Measurements from ENCODE around the gene ARRDC1. TPM values are rescaled to one million over a fixed set of nuclear protein-coding genes. Genes with fewer than 3 reads are reported as not detected.

The ARRDC1 gene
- total and polyA plus RNA-seq, 8 donors: 26.2 to 77.3 (median 32.6) TPM

DNA sequence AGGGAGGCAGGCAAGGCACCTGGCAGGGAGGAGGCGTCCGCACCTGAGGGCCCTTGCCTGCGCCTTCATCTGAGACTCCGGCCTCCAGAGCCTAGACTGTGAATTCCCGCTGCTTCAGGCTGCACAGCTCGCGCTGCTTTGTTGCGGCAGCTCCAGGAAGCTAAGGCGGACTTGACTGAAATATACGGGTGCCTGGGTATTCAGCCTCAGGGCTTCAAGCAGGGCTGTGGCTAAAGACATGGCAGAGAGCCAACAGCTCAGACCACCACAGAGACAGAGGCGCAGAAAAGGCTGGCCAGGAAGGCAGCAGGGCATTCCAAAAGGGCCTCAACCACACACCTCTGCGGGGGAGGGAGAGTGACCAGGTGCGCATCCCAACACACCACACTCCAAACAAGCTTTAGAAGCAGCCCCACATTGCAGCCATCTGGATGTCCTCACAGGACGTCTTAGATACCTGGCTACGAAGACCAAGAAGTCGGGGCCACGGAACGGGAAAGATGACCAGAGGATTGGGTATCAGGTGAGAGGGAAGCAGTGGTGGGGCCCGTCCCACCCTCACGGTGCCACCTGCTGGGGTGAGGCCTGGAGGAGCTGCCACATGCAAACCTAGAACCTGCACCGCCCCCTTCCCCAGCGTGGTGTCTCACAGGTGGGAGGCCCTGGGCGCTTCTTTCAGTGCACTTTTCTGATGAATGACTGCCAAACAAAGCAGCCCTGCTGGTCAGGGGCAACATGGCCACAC lies 25.1 kb upstream of the ARRDC1 start:
- peaks cover 0 to 48% of the 10 kb centered on the region in 2 donors for H3K36me3 ChIP-seq
- H3K9me3 ChIP-seq: no peaks in the 10 kb centered on the region
- no peak overlapping the region for H3K4me3 ChIP-seq
- intact Hi-C loops (cut with DNase I): no loop called here
- no peaks in the 10 kb centered on the region for H3K27me3 ChIP-seq
- H3K27ac ChIP-seq: no peak overlapping the region
- H3K4me1 ChIP-seq: peaks cover 11 to 35% of the 10 kb centered on the region in 2 donors
- TF ChIP-seq, protein P1, sequence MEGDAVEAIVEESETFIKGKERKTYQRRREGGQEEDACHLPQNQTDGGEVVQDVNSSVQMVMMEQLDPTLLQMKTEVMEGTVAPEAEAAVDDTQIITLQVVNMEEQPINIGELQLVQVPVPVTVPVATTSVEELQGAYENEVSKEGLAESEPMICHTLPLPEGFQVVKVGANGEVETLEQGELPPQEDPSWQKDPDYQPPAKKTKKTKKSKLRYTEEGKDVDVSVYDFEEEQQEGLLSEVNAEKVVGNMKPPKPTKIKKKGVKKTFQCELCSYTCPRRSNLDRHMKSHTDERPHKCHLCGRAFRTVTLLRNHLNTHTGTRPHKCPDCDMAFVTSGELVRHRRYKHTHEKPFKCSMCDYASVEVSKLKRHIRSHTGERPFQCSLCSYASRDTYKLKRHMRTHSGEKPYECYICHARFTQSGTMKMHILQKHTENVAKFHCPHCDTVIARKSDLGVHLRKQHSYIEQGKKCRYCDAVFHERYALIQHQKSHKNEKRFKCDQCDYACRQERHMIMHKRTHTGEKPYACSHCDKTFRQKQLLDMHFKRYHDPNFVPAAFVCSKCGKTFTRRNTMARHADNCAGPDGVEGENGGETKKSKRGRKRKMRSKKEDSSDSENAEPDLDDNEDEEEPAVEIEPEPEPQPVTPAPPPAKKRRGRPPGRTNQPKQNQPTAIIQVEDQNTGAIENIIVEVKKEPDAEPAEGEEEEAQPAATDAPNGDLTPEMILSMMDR (IDR thresholded peaks at IDR 0.05): no peak
- ATAC-seq (no peak), DNase-seq (no peak)

DNA sequence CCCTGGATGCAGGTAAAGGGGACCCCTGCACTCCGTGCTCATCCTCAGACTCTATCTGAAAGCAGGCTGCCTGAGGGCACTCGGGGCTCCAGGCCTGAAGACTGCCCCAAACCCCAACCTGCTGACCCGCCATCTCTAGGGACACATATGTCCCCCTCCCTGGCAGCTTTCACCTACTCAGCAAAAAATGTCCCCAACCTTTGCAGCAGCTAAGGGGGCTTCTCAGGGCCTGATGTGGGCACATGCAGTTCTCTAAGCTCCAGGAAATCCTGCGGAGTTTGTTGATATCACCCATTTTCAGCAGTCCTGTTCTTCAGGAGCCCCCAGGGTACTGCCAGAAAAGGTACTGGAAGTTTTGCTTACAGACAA lies 24.5 kb upstream of the ARRDC1 start:
- DNase-seq: no peak
- Histone ChIP-seq H3K36me3 (peaks cover 0 to 48% of the 10 kb centered on the region in 2 donors), H3K4me3 (no peak overlapping the region), H3K27me3 (no peaks in the 10 kb centered on the region), H3K4me1 (peaks cover 11 to 29% of the 10 kb centered on the region in 2 donors), H3K9me3 (no peaks in the 10 kb centered on the region), H3K27ac (no peak overlapping the region)
- intact Hi-C loops (cut with DNase I): no loop called here
- TF ChIP-seq, protein P1 (IDR thresholded peaks at IDR 0.05): no peak
- no peak for ATAC-seq

DNA sequence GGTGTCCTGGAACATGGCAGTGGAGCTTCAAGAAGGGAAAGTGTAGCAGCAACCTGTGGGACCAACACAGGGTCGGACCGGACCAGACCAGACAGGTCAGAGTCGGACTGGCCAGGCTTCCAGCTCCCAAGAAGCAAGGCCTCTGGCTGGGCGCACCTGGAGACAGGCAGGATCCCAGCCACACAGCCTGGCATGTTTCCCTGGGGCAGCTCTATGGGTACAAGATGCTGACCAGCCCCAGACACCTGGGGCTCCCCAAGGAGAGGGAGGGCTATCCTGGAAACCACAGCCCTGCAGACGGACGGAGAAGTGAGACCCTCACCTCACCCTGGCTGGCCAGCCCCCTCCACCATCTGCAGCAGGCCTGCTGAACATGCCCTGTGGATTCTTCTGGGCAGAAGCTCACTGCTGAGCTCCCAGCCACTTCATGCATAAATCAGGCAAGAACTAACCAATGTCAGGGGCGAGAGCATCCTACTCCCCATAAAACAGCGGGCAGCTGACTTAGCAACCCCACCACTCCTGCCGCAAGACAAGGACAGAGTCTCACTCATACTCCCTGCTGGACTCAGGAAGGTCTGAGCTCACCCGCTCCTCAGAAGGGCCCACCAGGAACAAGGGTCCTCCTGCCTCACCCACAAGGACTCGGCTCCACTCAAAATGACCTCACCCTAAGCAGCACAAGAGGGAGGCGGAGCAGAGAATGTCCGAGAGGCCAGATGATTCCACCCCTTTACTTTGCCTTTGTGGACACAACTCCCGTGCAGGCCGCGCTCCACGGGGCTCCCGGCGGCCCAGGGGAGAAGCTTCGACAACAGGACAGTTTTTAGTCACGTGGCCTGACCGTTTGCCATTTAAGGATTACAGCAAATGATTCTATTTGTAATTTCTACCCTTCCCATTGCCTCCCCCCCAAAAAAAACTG lies 23.9 kb upstream of the ARRDC1 start:
- TF ChIP-seq, protein P1 (IDR thresholded peaks at IDR 0.05): no peak
- peaks cover 11 to 22% of the 10 kb centered on the region in 2 donors for H3K4me1 ChIP-seq
- H3K27me3 ChIP-seq: no peaks in the 10 kb centered on the region
- ATAC-seq: peak; percentile 2
- H3K9me3 ChIP-seq: no peaks in the 10 kb centered on the region
- DNase-seq: no peak
- H3K27ac ChIP-seq: no peak overlapping the region
- intact Hi-C loops (cut with DNase I): no loop called here
- H3K4me3 ChIP-seq: no peak overlapping the region
- peaks cover 0 to 50% of the 10 kb centered on the region in 2 donors for H3K36me3 ChIP-seq

DNA sequence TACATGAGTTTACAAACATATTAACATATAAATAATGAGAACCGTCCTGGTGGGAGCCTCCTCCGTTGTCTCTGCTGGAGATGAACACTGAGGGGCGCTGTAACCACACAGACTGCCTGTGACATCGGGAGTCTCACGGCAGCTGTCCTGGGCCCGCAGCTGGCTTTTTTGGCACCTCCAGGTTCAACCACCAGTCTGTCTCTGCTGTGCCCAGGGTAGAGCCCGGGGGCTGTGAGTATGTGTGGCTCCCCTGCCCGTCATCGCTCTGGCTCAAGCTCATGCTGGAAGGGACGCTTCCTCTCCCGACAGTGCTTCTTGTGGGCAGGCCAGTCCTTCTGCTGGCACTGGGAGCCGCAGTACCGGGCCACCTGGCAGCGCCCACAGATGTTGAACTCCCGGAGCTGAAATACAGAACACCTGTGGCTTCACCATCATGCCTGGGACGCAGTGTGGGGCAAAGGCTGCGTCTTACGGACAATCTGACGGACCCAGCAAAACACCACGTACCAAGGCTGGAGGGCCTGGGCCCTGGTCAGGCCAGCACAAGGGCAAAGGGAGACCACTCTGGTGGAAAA lies 23.1 kb upstream of the ARRDC1 start:
- DNase-seq (no peak), ATAC-seq (no peak)
- Histone ChIP-seq H3K9me3 (no peaks in the 10 kb centered on the region), H3K4me3 (no peak overlapping the region), H3K4me1 (peaks cover 7 to 15% of the 10 kb centered on the region in 2 donors), H3K36me3 (peaks cover 0 to 57% of the 10 kb centered on the region in 2 donors), H3K27me3 (no peaks in the 10 kb centered on the region), H3K27ac (no peak overlapping the region)
- TF ChIP-seq, protein P1 (IDR thresholded peaks at IDR 0.05): no peak
- intact Hi-C loops (cut with DNase I): no loop called here

DNA sequence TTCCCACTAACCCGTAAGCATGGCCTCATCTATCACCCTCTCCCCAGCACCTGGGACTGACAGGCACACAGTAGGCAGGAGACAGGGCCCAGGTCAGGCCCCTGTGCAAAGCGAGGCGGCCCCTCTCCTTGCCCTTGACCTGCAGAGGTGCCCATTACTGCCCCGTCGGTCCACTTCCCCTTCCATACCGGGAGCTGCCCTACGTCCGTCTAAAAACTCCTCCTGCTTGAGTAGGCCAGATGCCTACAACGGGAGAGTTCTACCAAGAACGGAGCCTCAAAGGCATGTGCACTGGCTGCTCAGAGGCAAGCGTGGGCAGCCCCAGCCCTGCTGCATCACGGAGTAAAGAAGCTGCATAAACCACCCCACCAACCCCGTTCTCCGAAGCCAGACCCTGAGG lies 22.1 kb upstream of the ARRDC1 start:
- intact Hi-C loops (cut with DNase I): no loop called here
- Histone ChIP-seq H3K4me3 (no peak overlapping the region), H3K9me3 (no peaks in the 10 kb centered on the region)

More for the DNA sequence above, 22.1 kb upstream of the ARRDC1 start:
- H3K36me3 ChIP-seq: peaks cover 0 to 67% of the 10 kb centered on the region in 2 donors
- ATAC-seq (no peak), DNase-seq (no peak)
- H3K27ac ChIP-seq: no peak overlapping the region
- H3K27me3 ChIP-seq: no peaks in the 10 kb centered on the region
- peaks cover 0 to 7% of the 10 kb centered on the region in 2 donors for H3K4me1 ChIP-seq
- TF ChIP-seq, protein P1 (IDR thresholded peaks at IDR 0.05): no peak

Measured in left lung (tissue), 10 donors.